ENCODE data around the gene AIG1.

Gene AIG1

DNA sequence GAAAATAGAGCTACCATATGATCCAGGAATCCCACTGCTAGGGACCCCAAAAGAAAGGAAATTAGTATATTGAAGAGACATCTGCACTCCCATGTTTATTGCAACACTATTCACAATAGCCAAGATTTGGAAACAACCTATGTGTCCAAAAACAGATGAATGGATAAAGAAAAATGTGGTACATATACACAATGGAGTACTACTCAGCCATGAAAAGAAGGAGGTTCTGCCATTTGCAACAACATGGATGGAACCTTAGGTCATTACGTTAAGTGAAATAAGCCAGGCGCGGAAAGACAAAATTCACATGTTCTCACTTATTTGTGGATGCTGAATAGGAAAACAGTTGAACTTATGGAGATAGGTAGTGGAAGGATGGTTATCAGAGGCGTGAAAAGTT lies 252.5 kb downstream of the AIG1 start:
- no peaks in the 10 kb centered on the region for H3F3A ChIP-seq (ENCODE audit: insufficient read depth, low read length)
- H3K4me1 ChIP-seq (ENCODE audit: low read length): no peaks in the 10 kb centered on the region
- no peaks in the 10 kb centered on the region for H3K9me3 ChIP-seq (replicated peaks; ENCODE audit: insufficient read depth, low read length)
- H3K79me2 ChIP-seq (ENCODE audit: low read length): no peaks in the 10 kb centered on the region
- H2AFZ ChIP-seq (ENCODE audit: low read length): no peak overlapping the region
- no peak overlapping the region for H3K4me3 ChIP-seq (ENCODE audit: low read length)
- no peak overlapping the region for H3K4me2 ChIP-seq (ENCODE audit: low read depth, low read length)
- H3K9me2 ChIP-seq (replicated peaks; ENCODE audit: insufficient read depth, low read length): no peaks in the 10 kb centered on the region
- H3K27me3 ChIP-seq (replicated peaks; ENCODE audit: insufficient read depth, low read length): no peaks in the 10 kb centered on the region
- H4K20me1 ChIP-seq (ENCODE audit: insufficient read depth, low read length): no peaks in the 10 kb centered on the region
- H3K36me3 ChIP-seq (replicated peaks; ENCODE audit: insufficient read depth, low read length): no peaks in the 10 kb centered on the region
- H3K9ac ChIP-seq (ENCODE audit: low read length): no peak overlapping the region
- no peak for TF ChIP-seq EZH2phosphoT487 (IDR thresholded peaks at IDR 0.05; ENCODE audit: low read length)
- no peak for TF ChIP-seq EZH2 (optimal IDR thresholded peaks at IDR 0.05; ENCODE audit: low read depth, low read length)
- TF ChIP-seq, protein P1, sequence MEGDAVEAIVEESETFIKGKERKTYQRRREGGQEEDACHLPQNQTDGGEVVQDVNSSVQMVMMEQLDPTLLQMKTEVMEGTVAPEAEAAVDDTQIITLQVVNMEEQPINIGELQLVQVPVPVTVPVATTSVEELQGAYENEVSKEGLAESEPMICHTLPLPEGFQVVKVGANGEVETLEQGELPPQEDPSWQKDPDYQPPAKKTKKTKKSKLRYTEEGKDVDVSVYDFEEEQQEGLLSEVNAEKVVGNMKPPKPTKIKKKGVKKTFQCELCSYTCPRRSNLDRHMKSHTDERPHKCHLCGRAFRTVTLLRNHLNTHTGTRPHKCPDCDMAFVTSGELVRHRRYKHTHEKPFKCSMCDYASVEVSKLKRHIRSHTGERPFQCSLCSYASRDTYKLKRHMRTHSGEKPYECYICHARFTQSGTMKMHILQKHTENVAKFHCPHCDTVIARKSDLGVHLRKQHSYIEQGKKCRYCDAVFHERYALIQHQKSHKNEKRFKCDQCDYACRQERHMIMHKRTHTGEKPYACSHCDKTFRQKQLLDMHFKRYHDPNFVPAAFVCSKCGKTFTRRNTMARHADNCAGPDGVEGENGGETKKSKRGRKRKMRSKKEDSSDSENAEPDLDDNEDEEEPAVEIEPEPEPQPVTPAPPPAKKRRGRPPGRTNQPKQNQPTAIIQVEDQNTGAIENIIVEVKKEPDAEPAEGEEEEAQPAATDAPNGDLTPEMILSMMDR (IDR thresholded peaks at IDR 0.05; ENCODE audit: low read length): no peak
- DNase-seq: no peak
- no peak overlapping the region for H3K27ac ChIP-seq (ENCODE audit: low read length)

DNA sequence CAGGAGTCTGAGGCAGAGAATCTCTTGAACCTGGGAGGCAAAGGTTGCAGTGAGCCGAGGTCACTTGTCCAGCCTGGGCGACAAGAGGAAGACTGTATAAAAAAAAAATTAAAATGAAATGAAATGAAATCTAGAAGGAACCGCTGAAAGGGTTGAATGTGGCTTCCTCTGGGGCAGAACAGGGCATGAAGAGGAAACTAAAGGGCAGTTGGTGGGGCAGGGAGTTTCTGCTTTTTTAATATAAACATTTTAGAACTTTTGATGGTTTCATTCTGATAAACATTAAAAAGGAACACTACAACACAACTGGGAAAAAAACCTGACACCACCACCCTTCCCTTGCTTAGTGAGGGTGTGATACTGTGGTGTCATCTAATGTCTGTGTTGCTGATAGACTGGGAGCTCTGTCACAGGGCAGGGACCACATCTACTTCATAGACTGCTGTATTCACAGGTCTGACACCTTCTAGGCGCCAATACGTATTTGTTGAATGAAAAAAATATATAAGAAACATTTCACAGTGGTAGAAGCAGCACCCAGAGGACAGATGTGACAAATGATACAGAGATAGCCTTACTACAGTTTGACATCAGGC lies 260.9 kb downstream of the AIG1 start:
- Histone ChIP-seq H3K9me2 (replicated peaks; ENCODE audit: insufficient read depth, low read length) (no peaks in the 10 kb centered on the region), H3K9ac (ENCODE audit: low read length) (no peak overlapping the region), H3K4me3 (ENCODE audit: low read length) (no peak overlapping the region), H3K4me2 (ENCODE audit: low read depth, low read length) (no peak overlapping the region), H4K20me1 (ENCODE audit: insufficient read depth, low read length) (no peaks in the 10 kb centered on the region), H3F3A (ENCODE audit: insufficient read depth, low read length) (no peaks in the 10 kb centered on the region), H3K27me3 (replicated peaks; ENCODE audit: insufficient read depth, low read length) (no peaks in the 10 kb centered on the region), H2AFZ (ENCODE audit: low read length) (no peak overlapping the region), H3K9me3 (replicated peaks; ENCODE audit: insufficient read depth, low read length) (no peaks in the 10 kb centered on the region), H3K36me3 (replicated peaks; ENCODE audit: insufficient read depth, low read length) (no peaks in the 10 kb centered on the region), H3K4me1 (ENCODE audit: low read length) (no peaks in the 10 kb centered on the region), H3K27ac (ENCODE audit: low read length) (no peak overlapping the region), H3K79me2 (ENCODE audit: low read length) (no peaks in the 10 kb centered on the region)
- TF ChIP-seq EZH2 (optimal IDR thresholded peaks at IDR 0.05; ENCODE audit: low read depth, low read length) (no peak), EZH2phosphoT487 (IDR thresholded peaks at IDR 0.05; ENCODE audit: low read length) (no peak)
- TF ChIP-seq, protein P1 (IDR thresholded peaks at IDR 0.05; ENCODE audit: low read length): no peak
- DNase-seq: no peak

DNA sequence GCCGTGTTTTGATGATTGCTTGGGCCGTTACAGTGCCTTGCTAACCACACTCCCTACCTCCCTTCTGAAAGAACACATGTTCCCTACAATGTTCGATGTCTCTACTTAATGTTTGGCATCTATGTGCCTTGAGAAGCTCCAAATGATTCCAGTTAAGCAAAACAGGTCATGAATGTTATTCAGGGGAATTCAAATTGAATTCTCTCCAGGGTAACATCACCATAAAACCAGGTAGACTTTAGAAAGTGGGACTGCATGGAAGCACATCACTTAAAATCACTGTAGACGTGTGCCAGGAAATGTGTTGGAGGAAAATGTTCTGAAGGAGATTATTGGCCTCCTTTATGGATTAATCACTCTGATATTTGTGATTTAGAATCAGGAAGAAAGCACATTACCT lies 261.7 kb downstream of the AIG1 start:
- Histone ChIP-seq H3K4me3 (ENCODE audit: low read length) (no peak overlapping the region), H3F3A (ENCODE audit: insufficient read depth, low read length) (no peaks in the 10 kb centered on the region), H3K27me3 (replicated peaks; ENCODE audit: insufficient read depth, low read length) (no peaks in the 10 kb centered on the region), H3K79me2 (ENCODE audit: low read length) (no peaks in the 10 kb centered on the region), H4K20me1 (ENCODE audit: insufficient read depth, low read length) (no peaks in the 10 kb centered on the region), H3K36me3 (replicated peaks; ENCODE audit: insufficient read depth, low read length) (no peaks in the 10 kb centered on the region), H3K27ac (ENCODE audit: low read length) (no peak overlapping the region), H3K9me3 (replicated peaks; ENCODE audit: insufficient read depth, low read length) (no peaks in the 10 kb centered on the region), H3K4me2 (ENCODE audit: low read depth, low read length) (no peak overlapping the region), H3K9me2 (replicated peaks; ENCODE audit: insufficient read depth, low read length) (no peaks in the 10 kb centered on the region), H3K9ac (ENCODE audit: low read length) (no peak overlapping the region), H2AFZ (ENCODE audit: low read length) (no peak overlapping the region), H3K4me1 (ENCODE audit: low read length) (no peaks in the 10 kb centered on the region)
- no peak for DNase-seq
- TF ChIP-seq EZH2phosphoT487 (IDR thresholded peaks at IDR 0.05; ENCODE audit: low read length): no peak
- TF ChIP-seq, protein P1 (IDR thresholded peaks at IDR 0.05; ENCODE audit: low read length): no peak
- TF ChIP-seq EZH2 (optimal IDR thresholded peaks at IDR 0.05; ENCODE audit: low read depth, low read length): no peak

Data from MM.1S (cell line).